Activated CD4-positive, alpha-beta T cell treated with anti-CD3 and anti-CD28 coated beads, Interleukin-2, Interleukin-6, amounts not matched to agents 100 ng/mL and 50 ng/mL, durations not matched to agents 16 hours and 8 hours (primary cell): ENCODE measurements around the gene ALOXE3.

Source experiments
- DNase-seq: peaks from one replicate; pipeline ENCODE4 v3.0.0-alpha.2; 2020

Gene ALOXE3

DNA sequence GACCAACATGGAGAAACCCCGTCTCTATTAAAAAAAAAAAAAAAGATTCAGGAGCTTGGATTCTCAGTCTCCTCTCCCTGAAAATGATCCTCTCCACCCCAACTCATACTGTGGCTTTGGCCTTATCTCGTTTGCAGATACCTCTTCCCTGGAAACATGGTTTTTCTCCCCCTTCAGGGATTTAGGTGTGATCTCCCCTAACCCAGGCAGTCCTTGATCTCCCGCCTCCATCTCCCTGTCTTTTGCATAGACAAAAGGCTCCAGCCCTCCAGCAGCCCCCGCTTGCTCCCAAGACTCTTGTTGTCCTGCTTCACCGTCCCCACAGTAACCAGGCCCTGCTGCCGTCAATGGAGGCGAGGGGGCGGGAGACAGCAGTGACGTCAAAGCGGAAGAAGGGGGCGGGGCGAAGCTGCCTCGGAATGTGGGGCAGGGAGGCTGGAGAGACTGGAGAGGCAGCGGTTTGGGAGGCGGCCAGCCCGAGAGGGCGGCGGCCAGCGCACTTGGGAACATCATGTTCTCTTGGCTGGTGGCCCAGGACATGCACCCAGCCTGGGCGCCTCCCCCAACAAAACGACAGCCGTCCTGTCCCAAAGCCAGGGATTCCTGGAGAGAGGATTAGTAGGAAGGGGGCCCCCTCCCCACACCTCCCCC lies 35.8 kb upstream of the ALOXE3 start:
- peak; percentile 91 for DNase-seq

DNA sequence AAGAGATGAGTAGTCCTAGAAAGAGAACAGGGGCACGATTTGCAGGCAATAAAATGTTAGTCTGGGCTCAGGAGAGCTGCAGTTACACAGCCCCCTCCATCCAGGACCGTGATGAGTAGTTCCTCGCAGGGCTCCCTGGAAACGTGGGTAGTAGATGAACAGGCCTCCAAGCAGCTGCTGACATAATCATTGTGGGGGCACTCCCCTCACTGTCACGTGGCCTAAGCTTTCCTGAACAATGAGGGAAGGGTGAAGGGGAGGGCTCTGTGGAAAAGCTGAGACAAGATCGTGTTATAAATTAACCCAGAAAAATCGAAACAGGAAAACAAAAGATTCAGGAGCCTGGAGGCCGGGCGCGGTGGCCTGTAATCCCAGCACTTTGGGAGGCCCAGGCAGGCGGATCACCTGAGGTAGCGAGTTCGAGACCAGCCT lies 35.2 kb upstream of the ALOXE3 start:
- peak; percentile 51 for DNase-seq

DNA sequence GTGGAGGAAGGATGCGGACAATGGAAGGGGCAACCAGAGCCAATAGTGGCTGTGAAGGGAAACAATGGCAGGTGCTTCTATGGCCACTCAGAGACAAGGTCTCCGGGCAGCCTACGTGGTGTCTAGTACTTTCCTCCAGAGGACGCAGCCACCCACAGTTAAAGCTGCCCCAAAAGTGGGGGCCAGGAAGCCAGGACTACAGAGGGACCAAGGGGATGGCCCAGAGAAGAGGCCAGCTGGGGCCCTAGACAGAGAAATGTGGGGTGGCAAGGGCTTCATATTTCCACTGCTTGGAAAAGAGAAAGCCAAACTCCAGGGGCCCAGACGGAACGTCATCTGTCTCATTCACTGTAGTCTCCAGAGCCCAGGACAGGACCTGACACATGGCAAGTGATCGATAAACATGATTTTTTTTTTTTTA lies 34.7 kb upstream of the ALOXE3 start:
- no peak for DNase-seq

DNA sequence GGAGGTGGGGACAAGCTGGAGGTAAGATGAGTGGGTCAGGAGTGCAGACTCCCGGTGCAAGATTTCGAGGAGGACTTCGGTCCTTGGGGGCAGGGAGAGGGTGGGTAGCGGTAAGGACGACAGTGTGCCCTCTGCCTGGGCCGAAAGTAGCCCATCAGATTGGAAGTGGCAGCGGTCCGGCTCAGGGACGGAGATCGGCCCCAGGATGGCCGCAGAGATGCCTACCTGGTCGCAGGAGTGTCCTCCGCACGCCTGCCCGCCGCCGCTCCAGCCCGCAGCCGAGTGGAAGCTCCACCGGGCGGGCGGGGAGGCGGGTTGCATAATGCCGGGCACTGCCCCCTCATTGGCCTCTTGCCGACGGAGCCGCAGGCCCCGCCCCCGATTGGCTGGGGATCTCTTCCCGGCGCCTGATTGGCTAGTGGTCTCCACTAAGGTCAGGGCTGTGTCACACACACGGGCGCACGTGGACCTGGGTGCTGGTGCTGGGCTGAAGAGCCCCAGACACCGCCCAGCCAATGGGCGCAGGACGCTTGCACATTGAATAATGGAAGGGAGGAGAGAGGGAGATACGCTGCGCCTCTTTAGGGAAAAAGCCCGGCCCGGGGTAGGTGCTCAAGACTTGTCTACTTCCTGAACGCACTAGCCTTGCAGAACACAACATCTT lies 33.9 kb upstream of the ALOXE3 start, which contains the start of gene PER1:
TSS of gene PER1 (minus strand) at position 293 of the 664 bp plus-strand sequence. CDS start 1,698 bp downstream, outside the sequence.
- DNase-seq = peak; percentile 97

DNA sequence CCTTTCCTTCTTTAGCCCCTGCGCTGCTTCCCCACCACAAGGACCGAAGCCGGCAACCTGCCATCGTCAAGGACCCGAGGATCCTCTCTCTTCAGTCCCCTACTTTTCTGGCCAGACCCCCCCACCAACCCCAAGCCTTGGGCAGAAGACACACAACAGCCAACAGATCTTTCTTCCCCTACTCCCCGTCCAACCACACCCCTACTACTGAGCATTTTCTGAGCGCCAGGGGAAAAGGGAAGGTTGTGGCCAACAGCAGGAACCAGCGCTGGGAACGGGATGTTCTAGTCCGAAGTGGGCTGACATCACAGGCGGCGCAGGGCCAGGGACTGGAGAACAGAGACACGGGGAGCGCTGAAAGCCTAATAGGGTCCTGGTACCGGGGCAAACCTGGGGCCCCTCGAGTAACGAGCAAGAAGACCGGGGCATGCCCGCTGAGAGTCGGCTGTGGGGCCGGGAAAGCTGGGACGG lies 33.4 kb upstream of the ALOXE3 start:
- DNase-seq = no peak

DNA sequence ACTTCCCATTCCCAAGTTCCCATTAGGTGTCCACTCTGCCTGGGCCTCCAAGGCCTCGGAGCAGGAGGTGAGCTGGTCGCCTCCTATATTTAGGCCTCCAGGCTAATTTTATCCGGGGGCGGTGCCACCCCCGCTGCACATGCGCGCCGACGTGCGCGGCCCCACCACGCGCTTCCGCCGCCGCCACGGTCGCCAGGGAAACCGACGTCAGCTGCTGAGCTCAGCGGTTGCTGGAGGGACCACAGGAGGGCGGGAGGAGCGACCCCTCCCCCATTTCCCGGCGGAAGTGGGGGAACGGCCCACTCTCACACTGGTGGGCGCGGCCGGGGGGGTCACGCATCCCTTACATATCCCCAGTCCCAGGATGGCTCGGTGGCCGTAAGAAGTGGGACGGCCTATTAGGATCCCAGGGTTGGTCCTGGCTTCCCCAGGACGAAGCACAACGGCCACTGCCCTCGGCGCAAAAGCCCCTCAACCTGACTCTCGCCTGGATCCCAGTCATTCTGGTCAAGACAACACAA lies 32.9 kb upstream of the ALOXE3 start:
- DNase-seq = peak; percentile 92

DNA sequence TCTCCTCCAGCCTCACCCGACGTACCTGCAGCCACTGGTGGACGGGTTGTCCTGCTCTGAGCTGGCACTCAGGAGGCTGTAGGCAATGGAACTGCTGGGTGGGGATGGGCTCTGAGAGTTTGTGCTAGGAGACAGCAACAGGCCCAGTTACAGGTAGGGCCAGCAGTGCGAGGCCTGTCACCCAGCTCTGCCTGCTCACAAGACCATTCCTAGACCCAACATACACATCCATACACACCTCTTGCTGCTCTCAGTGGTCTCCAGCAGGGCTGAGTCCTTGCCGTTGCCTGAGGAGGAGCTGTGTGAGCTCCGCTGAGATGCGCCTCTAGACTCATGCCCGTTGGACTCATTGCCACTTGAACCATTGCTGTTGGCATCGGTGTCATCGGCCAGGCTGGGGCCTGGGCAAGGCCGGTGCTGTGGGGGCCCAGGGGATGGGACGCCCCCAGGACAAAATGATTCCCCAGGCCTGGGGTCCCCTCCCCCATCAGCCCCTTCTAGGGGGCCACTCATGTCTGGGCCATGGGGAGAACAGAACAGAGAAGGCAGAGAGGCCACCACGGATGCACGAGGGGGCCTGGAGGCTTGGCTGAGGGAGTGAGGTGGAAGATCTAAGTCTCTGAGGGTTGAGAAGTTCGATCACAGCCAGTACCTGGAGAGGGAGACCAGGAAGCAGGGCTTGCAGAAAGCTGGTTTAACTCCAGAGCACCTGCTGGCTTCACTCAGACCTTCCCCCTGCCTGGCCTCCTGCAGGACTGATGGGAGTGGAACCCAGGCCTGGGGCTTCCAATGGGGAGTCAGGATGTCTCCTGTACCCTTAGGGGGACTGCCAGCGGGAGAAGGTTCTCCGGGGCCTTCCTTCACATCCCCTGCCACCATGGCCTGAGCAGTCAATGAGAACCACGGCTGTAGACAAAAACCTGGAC lies 32.1 kb upstream of the ALOXE3 start:
- DNase-seq = no peak

DNA sequence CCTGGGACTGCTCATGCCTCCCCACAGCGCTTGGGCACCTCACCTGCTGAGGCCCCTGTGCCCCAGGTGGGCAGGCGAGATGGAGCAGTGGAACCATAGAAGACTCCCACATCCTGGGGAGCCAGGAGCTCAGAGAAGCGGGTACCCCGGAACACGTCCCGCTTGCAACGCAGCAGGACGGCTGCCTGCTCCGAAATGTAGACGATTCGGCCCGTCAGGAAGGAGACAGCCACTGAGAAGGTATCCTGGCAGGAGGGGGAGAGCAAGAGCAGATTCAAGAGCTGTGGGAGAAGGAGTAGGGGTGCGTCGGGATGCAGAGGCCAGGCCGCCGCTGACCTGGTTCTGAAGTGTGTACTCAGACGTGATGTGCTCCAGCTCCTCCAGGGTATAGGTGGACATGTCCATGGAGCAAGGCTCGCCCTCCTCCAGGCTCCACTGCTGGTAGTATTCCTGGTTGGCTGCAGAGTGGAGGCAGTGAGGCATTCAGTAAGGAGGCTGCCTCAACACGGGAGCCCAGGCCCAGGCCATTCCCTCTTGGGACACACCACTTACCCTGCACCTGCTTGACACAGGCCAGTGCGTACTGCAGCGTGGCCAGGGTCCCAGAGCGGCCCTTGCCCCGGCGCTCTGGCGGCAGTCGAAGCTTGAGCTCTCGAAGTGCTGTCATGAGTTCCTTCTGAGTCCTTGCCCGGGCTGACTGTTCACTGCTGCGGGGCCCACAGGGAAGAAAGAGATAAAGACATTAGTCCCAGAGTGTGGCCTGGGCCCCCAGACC lies 31.3 kb upstream of the ALOXE3 start:
- no peak for DNase-seq

DNA sequence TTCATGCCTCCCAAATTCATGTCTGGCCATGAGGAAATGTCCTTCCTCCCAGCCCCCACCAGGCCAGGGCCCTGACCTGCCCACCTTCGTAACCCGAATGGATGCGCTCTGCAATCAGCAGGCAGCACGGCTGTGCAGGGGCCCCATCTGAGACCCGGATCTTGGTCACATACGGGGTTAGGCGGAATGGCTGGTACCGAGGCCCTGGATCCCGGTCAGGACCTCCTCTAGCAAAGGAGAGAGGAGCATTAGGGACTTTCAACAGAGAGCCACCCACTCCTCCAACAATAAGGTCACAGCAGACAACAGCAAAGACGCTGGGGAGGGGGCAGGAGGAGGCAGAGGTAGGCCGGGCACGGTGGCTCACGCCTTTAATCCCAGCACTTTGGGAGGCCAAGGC lies 30.2 kb upstream of the ALOXE3 start:
- no peak for DNase-seq

DNA sequence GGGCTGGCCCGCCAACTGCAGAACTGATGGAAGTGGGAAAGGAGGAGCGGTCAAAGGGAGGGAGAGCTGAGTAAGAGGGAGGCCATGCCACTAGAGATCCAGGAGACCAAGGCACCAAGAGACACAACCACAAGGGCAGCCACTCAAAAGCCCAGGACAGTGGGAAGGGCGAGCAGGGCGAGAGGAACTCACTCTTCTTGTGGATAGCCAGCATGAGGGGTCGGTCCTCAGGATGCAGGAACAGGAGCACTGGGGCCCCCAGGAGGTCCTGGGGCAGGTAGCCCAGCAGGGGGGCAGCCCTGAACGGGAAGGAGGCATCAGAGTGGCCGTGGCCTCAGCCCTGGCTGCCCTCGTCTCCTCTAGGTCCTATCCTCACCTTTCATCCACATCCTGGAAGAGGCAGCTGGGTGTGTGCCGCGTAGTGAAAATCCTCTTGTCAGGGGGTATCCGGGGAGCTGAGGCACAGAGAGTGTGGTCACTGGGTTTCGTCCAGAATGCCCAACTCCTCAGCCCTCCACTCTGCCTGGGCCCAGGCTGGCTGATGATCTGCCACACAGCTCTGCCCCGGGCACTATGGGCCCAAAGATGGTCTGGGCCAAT lies 29.6 kb upstream of the ALOXE3 start:
- no peak for DNase-seq

DNA sequence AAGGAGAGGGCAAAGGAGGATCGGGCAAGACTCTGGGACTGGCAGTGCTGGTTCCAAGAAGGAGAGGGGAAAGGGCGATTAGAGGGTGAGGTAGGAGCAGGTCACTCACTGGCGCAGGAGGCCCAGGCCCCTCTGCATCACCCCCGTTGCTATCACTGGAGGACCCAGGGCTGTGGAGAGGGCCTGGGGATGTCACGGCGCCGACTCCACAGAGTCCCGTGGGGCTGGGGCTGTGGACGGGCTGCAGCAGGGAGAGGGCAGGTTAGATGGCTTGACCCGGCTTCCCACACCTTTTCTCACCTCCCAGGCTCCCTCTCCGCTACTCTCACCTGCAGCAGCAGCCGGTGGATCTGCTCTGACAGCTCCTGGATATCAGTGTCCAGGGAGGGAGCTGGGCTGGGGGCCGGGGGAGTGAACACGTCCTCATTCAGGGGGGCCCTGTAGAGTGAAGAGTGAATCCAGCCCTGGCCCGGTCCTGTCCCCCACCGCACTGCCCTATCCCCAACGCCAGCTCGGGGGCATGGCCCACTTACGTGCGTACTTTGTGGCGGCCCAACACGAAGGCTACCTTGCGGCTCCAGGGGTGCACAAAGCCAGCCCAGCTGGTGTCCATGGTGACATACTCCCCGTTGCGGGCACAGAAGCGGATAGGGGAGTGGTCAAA lies 29.0 kb upstream of the ALOXE3 start:
- DNase-seq = no peak

DNA sequence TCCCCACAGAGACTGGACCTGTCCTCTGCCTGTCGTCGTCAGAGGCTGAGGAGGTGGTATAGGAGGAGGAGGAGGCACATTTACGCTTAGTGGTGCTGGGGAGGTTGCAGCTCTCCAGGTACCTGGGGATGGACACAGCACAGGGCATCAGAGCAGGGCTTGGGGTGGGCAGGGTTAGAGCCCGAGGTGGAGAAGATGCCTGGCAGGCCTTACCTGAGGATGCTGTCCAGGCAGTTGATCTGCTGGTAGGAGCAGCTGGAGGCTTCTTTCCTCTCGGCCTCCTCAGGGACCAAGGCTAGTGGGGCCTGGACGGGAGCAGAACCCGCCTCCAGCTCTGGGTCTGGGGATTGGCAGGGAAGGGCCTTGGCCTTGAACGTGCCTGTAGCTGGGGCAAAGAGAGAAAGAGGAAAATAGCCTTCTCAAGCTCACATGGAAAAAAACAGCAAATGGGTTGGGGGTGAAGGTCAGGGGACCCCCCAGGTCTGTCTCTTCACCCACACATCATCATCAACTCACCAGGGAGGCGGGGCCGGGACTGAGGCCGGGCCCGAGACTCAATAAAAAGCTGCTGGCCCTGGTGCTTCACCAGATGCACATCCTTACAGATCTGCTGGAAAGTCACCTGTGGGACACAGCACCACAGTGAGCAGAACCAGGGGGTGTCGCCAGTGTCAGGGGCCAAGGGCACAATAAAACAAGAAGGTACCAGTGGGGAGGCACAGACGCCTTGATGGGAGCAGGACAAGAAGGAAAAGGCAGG lies 28.2 kb upstream of the ALOXE3 start:
- DNase-seq = no peak

DNA sequence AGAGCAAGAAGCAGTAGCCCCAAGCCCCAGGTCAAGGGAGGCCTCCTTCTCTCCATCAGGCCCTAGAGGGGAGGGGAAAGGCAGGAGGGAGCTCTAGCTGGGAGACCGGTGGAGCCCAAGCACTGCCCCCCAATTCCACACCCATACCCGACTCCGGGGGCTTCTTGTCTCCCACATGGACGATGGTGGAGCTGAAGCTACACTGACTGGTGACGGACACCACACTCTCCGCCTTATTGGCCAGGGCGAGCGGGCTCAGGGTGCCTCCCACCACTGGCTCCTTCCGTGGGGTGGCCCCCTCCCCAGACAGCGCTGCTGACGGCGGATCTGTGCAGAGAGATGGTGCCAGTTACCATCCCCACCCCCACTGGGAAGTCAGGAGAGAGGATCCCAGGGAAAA lies 27.5 kb upstream of the ALOXE3 start:
- no peak for DNase-seq

DNA sequence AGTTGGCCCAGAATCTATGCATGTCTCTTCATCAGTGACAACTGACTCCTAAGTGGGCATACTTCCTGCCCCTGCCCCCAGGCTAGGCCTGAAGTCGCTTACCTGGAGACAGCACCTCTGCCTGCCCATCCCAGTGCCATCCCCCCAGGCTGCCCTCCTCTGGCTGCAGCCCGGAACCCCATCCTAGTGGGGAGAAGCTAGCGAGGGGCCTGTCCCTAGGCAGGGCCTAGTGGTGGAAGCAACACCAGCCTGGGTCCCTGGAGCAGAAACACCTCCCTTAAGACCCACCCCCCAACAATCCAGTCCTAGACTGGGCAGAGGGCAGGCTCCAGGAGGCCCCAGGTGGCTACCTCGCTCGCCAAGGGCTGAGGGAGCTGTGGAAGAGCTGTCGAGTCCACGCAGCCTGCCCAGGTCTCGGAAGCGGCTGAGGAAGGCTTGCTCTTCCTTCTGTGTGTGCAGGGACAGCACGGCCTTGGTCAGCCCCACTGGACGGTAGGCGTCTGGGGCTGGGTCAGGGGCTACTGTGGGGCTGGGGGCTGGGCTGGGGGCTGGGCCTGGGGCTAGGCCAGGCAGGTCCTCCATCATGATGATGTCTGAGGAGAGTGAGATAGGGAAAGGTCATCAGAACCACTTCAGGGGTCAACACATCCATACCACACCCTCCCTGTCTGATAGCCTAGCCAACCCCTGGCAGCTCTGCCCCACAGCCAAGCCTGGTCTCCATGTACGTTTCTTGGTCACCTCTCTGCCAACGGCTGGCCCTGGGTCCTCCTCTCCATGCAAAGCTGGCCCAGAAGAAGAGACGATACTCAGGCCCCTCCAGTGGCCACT lies 26.3 kb upstream of the ALOXE3 start:
- no peak for DNase-seq

DNA sequence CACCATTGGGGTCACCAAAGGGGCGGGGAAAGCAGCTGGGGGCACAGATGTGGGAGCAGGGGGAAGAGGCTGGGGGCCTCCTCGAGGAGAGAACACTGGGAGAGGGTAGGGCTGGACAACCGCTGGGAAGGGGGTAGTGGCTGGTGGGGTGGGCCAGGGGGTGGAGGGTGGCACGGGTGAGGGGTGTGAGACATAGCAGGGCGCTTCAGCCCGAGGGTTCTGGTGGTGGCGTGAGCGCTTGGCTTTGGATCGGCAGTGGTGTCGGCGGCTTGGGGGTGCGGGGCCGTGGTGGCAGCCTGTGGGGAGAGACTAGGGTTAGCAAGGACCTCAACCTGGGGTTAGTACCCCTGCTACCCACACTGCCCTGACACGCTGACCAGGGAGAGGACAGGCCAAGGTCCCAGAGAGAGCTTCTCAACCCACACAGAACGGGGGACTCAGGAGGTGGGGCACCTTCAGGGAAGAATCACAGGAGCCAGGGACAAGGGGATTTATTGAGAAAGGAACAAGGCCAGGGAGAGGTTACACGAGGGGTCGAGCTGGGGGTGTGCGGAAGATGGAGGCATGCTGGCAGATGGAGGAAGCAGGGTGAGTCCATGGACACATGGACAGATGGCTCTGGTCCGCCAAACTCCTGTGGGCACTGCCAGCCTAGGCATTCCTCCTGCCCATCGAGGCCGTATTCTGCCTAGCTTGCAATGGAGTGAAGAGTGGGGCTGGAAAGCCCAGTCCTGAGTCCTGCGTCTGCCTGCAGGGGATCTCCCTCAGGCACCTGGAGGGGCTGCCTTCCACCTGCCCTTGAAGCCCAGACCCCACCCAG lies 25.5 kb upstream of the ALOXE3 start:
- no peak for DNase-seq

DNA sequence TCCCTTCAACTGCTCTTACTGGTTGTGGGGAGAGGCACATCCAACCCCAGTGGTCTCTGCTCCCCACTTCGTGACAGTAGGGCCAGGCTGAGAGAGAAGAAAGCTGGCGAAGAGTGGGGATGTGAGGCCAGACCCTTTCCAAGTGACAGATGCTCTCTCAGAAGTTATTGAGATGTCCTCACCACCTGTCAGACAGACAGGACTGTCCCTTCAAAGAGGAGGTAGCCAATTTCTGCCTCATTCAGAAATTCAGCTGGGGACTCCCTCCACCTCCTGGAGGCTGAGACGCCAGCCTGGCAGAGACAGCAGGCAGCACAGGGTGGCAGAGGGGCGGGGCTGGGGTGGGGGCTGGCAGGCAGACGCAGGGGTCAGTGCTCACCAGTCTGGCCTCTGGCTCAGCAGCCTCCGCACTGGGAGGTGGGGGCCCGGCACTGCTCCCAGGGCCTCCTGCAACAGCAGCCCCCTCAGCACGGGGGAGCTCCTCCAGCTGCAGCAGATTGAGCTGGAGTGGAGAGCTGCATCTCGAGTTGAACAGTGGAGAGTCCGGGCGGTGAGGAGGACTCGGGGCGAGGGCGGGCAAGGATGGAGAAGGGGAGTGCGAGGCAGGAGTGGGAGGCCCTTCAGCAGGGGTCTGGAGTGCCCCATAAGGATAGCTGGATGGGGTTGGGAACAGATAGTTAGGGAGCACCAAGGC lies 24.7 kb upstream of the ALOXE3 start:
- no peak for DNase-seq

DNA sequence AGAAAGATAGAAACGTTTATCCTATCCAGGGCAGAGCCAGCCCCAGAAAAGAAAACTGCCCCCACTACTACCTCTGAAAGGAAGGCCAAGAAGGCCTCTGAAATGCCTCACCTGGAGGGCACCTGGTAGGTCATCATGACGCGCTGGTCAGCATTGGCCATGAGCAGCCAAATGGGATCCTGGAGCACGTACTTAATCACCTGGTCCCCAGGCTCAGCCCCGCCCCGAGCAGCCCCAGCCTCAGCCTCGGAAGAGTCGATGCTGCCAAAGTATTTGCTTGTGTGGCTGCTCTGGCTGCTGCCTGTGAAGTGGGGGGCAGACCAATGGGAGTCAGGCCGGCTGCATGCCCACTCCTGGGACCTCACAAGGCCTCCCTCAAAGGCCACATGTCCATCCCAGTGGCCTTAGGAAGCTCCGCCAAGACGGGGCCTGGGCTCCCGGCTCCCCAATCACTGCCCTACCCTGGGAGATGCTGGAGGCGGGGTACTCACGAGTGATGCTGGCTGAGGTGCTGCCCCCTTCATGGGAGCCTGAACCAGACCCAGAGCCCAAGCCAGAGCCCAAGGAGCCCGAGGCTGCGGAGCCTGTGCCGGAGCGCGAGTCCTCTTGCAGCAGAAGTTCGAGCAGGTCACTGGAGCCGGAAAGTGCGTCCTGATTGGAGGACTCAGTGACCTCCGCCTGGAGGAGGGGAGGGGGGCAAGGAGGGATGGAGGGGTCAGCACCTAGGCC lies 24.0 kb upstream of the ALOXE3 start:
- DNase-seq = no peak
